Neural crest cell (in vitro differentiated cells): ENCODE results near the gene LYST. TPM values are rescaled to one million over a fixed set of nuclear protein-coding genes. Genes with fewer than 3 reads are reported as not detected.
"Not testable (repeated sequence)": the region's sequence is repeated elsewhere in the genome, so short reads cannot be mapped to it uniquely, and the experiment has no call there.

Experiments used
- DNase-seq: peaks from one replicate; pipeline ENCODE4 v3.0.0; 2021; ENCODE audit warnings: low read depth, mixed read lengths, low spot score
- H3K27ac Mint-ChIP-seq: one replicate; pipeline ENCODE4 v1.8.0; 2021; ENCODE audit warnings: mild to moderate bottlenecking, mixed read lengths; ENCODE audit not compliant: unreplicated experiment
- H3K27me3 Mint-ChIP-seq: 2 replicates; pipeline ENCODE4 v1.8.0; 2021; ENCODE audit warnings: low read depth, mild to moderate bottlenecking, mixed read lengths
- H3K36me3 Mint-ChIP-seq: 2 replicates; pipeline ENCODE4 v1.8.0; 2021; ENCODE audit warnings: low read depth, mild to moderate bottlenecking, mixed read lengths
- H3K4me1 Mint-ChIP-seq: 2 replicates; pipeline ENCODE4 v1.8.0; 2021; ENCODE audit warnings: mixed read lengths
- H3K4me3 Mint-ChIP-seq: one replicate; pipeline ENCODE4 v1.8.0; 2021; ENCODE audit warnings: mild to moderate bottlenecking, mixed read lengths
- H3K9me3 Mint-ChIP-seq: 2 replicates; pipeline ENCODE4 v1.8.0; 2021; ENCODE audit warnings: mixed read lengths
- total RNA-seq: library from RNA; stranded (reverse); gene quantifications from 2 replicates; pipeline ENCODE4 v1.2.1, GENCODE V29; 2021
- TF ChIP-seq, protein P1 (sequence below): fragments of 200-600 bp; sonication (generic); conservative IDR thresholded peaks from 2 replicates; pipeline ENCODE4 v1.5.0; 2021; ENCODE audit warnings: antibody characterized with exemption, mild to moderate bottlenecking

Gene LYST
- total RNA-seq, 1 donor from 2014 or later = 5.3 TPM

DNA sequence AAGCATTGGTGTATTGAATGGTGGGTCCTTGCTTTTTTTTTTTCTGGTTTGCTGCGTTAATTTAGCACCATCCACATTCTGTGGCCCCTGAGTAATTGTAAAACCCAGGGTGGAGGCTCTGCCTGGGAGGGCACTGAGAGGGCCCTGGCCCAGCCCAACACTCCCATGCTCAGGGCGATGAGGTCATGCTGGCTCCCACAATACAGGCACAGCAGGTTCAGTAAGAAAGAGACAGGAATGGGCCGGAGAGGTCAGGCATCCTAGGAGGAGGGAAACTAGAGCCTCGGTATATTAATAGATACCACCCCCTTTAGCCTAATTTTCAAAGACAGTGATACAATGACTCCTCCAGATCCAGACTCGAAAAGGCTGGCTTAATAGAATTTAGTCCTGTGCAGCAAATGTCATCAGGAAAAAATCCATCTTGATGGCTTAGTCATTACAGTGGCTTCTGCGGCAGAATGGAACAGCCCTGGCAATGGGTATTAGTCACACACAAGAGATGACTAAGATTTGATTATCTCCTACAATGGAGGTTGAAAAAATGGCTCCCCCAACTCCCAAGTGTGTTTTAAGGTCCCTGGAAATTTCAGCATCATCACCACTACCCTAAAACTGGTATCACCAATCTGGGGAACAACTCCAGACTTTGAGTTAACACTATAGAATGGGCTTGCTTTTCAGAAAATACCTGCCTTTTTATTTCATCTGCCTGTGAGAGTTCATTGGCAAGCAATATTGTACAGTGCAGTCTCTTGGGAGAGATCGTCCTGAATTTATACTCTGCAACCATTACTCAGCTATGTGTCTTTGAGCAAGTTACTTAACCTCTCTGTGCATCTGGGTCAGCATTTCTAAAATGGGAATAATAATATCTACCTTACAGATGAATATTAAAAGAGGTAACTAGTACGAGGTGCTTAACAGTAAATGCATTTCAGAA is 43.9 kb upstream of the LYST start:
- H3K27ac Mint-ChIP-seq = peak overlapping the region; percentile 60
- no peak for DNase-seq
- peaks cover 23% of the 10 kb centered on the region for H3K4me1 Mint-ChIP-seq

DNA sequence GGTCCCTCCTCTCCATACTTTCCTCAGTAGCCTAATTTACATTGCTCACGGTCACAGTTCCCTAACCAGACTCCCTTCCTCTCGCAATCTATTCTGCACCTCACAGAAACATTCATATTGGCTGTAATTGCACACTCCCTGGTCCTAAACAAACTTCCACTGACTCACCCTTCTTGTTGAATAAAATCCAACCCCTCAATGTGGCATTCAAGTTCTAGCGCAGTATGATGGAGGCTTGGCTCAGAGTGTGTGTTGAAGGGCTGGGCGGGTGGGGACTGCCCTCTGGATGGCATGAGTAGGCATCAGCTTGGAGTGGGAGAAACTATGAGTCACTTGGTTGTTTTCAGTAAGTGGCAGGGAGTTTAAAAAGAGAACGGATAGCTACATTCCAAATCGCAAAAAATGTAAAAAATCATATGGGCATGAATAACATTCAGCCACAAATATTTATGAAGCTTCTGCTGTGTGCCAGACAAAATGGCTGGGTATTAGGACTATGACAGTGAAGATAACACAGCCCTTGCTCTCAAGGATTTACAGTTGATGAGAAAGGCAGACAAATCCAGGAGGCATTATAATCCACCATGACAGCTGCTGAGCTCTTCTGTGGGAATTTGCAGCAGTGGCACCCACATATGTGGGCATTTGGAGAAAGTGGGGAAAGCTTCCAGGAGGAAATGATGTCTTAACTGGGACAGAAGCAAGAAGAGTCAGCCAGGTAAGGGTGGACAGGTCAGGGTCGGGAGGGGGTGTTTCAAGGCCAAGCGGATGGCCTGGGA is 42.2 kb upstream of the LYST start:
- DNase-seq = no peak
- Mint-ChIP-seq H3K9me3 (no peaks in the 10 kb centered on the region), H3K4me1 (peaks cover 19% of the 10 kb centered on the region), H3K27ac (no peak overlapping the region), H3K4me3 (no peak overlapping the region), H3K27me3 (no peaks in the 10 kb centered on the region), H3K36me3 (no peaks in the 10 kb centered on the region)
- TF ChIP-seq, protein P1, sequence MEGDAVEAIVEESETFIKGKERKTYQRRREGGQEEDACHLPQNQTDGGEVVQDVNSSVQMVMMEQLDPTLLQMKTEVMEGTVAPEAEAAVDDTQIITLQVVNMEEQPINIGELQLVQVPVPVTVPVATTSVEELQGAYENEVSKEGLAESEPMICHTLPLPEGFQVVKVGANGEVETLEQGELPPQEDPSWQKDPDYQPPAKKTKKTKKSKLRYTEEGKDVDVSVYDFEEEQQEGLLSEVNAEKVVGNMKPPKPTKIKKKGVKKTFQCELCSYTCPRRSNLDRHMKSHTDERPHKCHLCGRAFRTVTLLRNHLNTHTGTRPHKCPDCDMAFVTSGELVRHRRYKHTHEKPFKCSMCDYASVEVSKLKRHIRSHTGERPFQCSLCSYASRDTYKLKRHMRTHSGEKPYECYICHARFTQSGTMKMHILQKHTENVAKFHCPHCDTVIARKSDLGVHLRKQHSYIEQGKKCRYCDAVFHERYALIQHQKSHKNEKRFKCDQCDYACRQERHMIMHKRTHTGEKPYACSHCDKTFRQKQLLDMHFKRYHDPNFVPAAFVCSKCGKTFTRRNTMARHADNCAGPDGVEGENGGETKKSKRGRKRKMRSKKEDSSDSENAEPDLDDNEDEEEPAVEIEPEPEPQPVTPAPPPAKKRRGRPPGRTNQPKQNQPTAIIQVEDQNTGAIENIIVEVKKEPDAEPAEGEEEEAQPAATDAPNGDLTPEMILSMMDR = no peak

More for the DNA sequence above, 43.9 kb upstream of the LYST start:
- H3K4me3 Mint-ChIP-seq = no peak overlapping the region
- H3K27me3 Mint-ChIP-seq = no peaks in the 10 kb centered on the region
- H3K9me3 Mint-ChIP-seq = no peaks in the 10 kb centered on the region
- TF ChIP-seq, protein P1 = no peak
- H3K36me3 Mint-ChIP-seq = no peaks in the 10 kb centered on the region

DNA sequence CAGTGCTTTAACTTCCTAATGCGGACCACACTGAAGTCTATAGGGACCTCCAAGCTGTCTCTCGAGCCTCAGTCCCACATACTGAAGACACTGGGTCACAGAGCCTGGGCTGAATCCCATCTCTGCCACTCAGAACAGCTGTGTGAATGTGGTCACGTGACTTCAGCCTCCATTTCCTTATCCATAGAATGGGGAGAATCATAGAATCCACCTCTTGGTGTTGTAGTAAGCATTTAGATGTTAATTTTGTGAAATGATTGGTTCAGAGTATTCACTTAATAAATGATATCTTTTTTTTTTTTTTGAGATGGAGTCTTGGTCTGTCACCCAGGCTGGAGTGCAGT is 41.2 kb upstream of the LYST start:
- Mint-ChIP-seq H3K4me1 (peaks cover 19% of the 10 kb centered on the region), H3K9me3 (no peaks in the 10 kb centered on the region), H3K27me3 (no peaks in the 10 kb centered on the region), H3K36me3 (no peaks in the 10 kb centered on the region), H3K27ac (no peak overlapping the region), H3K4me3 (no peak overlapping the region)
- TF ChIP-seq, protein P1 = no peak
- DNase-seq = no peak

DNA sequence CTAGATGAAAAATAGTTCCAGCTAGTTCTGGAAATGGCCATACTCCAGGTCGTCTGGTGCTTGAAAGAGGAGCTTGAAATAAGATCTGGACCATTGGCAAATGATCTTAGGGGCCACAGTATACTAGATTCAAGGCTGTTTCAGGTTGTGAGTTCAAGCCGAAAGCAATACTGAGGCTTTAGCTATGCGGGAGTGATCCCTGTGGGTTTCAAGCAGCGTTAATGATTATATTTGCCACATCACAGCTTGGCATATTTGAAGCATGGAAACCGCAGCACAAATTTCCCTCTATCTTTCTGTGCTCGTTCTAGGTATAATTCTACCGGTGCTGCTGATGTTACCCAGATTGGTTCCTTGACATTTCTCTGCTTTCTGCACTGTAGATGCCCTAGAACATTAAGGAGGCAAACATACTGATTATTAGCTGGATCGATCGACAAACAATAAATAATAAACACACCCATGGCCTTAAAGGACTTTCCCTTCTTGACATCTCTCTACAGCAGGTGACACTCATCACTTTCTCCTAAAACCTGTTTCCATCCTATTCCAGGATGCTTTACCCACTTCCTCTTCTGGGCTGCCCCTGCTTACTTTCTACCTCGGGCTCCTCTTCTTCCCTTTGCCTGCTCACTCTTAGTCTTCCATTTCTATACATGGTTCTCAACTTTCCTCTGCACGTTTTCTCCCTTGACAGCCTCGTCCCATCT is 40.6 kb upstream of the LYST start:
- no peak overlapping the region for H3K4me3 Mint-ChIP-seq
- H3K36me3 Mint-ChIP-seq = no peaks in the 10 kb centered on the region
- H3K4me1 Mint-ChIP-seq = peaks cover 19% of the 10 kb centered on the region
- no peaks in the 10 kb centered on the region for H3K27me3 Mint-ChIP-seq
- H3K9me3 Mint-ChIP-seq = no peaks in the 10 kb centered on the region
- H3K27ac Mint-ChIP-seq = no peak overlapping the region
- TF ChIP-seq, protein P1 = no peak
- DNase-seq = no peak

DNA sequence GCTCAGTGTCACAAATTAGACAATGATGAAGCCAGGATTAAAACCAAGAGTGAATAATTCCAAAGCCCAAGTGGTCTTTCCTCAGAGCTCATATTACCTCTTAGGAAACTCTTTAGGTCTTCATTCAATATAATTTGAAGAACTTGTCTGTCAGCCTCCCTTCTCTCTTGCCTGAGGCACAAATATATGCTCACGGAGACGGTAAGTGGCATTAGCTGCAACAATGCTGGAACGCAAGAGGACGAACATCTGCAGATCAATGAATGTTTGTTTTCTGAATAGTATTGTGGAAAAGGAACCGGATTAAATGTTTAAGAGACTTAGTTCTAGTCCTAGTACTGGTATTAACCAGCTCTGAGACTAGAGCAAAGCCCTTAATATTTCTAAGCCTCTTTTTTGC is 39.7 kb upstream of the LYST start:
- H3K36me3 Mint-ChIP-seq = no peaks in the 10 kb centered on the region
- no peak overlapping the region for H3K4me3 Mint-ChIP-seq
- TF ChIP-seq, protein P1 = no peak
- H3K27ac Mint-ChIP-seq = no peak overlapping the region
- peaks cover 2% of the 10 kb centered on the region for H3K27me3 Mint-ChIP-seq
- H3K4me1 Mint-ChIP-seq = peaks cover 13% of the 10 kb centered on the region
- H3K9me3 Mint-ChIP-seq = no peaks in the 10 kb centered on the region
- DNase-seq = no peak

DNA sequence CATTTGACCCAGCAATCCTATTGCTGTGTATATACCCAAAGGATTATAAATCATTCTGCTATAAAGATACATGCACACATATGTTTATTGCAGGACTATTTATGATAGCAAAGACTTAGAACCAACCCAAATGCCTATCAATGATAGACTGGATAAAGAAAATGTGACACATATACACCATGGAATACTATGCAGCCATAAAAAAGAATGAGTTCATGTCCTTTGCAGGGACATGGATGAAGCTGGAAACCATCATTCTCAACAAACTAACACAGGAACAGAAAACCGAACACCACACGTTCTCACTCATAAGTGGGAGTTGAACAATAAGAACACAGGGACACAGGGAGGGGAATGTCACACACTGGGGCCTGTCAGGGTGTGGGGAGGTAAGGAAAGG is 37.1 kb upstream of the LYST start:
- H3K4me3 Mint-ChIP-seq, H3K9me3 Mint-ChIP-seq, H3K4me1 Mint-ChIP-seq, DNase-seq, H3K27ac Mint-ChIP-seq, H3K27me3 Mint-ChIP-seq, H3K36me3 Mint-ChIP-seq: not testable (repeated sequence)
